ENCODE data around the gene FAM89A.

- TF ChIP-seq CTCF (IDR thresholded peaks at IDR 0.05; ENCODE audit: low read length) = no peak
- TF ChIP-seq EZH2 (optimal IDR thresholded peaks at IDR 0.05; ENCODE audit: low read depth, low read length) = no peak
- TF ChIP-seq EZH2phosphoT487 (IDR thresholded peaks at IDR 0.05; ENCODE audit: low read length) = no peak
Measured at GRCh38 chr1:230972855-230973271, 67.2 kb downstream of the FAM89A start.

All from MM.1S (cell line).